HCT116 (cell line): ENCODE results near the gene FBXL17. TPM values are rescaled to one million over a fixed set of nuclear protein-coding genes. Genes with fewer than 3 reads are reported as not detected.

Source experiments
- ATAC-seq: fragments of 200-7000 bp; cut with Tn5 transposase; 2 replicates; pipeline ENCODE4 v1.9.1; 2020; ENCODE audit warnings: mild to moderate bottlenecking, moderate library complexity
- BruUV-seq: library from RNA; stranded (reverse); fragments of 400-500 nt; replicated peaks from 2 replicates; lab custom pipeline; 2021; lab: Mats Ljungman, UMichigan
- CTCF ChIA-PET: fragments of 300-600 bp; sonication (Branson Sonifier 250); formaldehyde crosslinking; loops from one replicate; lab custom pipeline; 2021; ENCODE audit warnings: antibody characterized with exemption; lab: Charles Lee
- POLR2A ChIA-PET: fragments of 300-600, 350-600 bp; sonication (Branson Sonifier 250); formaldehyde crosslinking; loops from one replicate; lab custom pipeline; 2021; ENCODE audit warnings: antibody characterized with exemption; lab: Charles Lee
- RAD21 ChIA-PET, 2 experiments: fragments of 300-600 bp; sonication (Branson Sonifier 250); formaldehyde crosslinking; loops; one replicate each; lab custom pipeline; 2023; ENCODE audit warnings: low total read pairs in 2 of 2; ENCODE audit not compliant: uncharacterized antibody in 2 of 2, unreplicated experiment in 2 of 2, low non-redundant PET in 1 of 2; lab: Charles Lee
- DNase-seq: peaks from one replicate; pipeline ENCODE4 v3.0.0-alpha.2; 2010; ENCODE audit warnings: low read depth, low spot score
- H2AFZ ChIP-seq: fragments of 200-600 bp; shearing (Covaris generic), sonication (generic); 2 replicates; pipeline ENCODE4 v1.6.1; 2017; ENCODE audit warnings: low read depth, mixed run types, mixed read lengths, antibody characterized with exemption, low read length; ENCODE audit not compliant: poor library complexity, severe bottlenecking
- H3K27ac ChIP-seq: 2 replicates; pipeline ENCODE4 v1.5.1; 2012; ENCODE audit warnings: low read depth, low read length
- H3K27me3 ChIP-seq: fragments of 200-600 bp; sonication (generic); 2 replicates; pipeline ENCODE4 v1.6.1; 2016; ENCODE audit warnings: mixed run types, low read length, mixed read lengths; ENCODE audit not compliant: insufficient read depth
- H3K36me3 ChIP-seq, 2 experiments: fragments of 200-500 bp in 1 of 2; fragments of 200-600 bp in 1 of 2; sonication (Bioruptor generic) in 1 of 2; sonication (generic) in 1 of 2; 2 replicates each; pipeline versions ENCODE4 v1.5.1 to v1.6.1; 2014 to 2016; ENCODE audit warnings: low read length in 2 of 2, inconsistent platforms in 1 of 2, mixed read lengths in 1 of 2, mixed run types in 1 of 2; ENCODE audit not compliant: insufficient read depth in 2 of 2, control insufficient read depth in 1 of 2
- H3K4me1 ChIP-seq, 2 experiments: fragments of 200-600 bp in 1 of 2; sonication (generic) in 1 of 2; 2 replicates each; pipeline versions ENCODE4 v1.5.1 to v1.6.1; 2012 to 2017; ENCODE audit warnings: low read length in 2 of 2, inconsistent platforms in 1 of 2, mild to moderate bottlenecking in 1 of 2, mixed read lengths in 1 of 2, mixed run types in 1 of 2, moderate library complexity in 1 of 2; ENCODE audit not compliant: insufficient read depth in 2 of 2, control insufficient read depth in 1 of 2
- H3K4me2 ChIP-seq: fragments of 200-600 bp; sonication (generic); 2 replicates; pipeline ENCODE4 v1.6.1; 2017; ENCODE audit warnings: mixed run types, low read length, mixed read lengths
- H3K4me3 ChIP-seq, 2 experiments: fragments of 200-600 bp in 1 of 2; sonication (generic) in 1 of 2; replicated peaks in 1 of 2; 2 replicates each; pipeline ENCODE4 v1.5.1; 2011 to 2016; ENCODE audit warnings: low read length in 2 of 2, control low read depth in 1 of 2, low read depth in 1 of 2, mild to moderate bottlenecking in 1 of 2, mixed read lengths in 1 of 2, mixed run types in 1 of 2
- H3K79me2 ChIP-seq: fragments of 200-600 bp; sonication (generic); 2 replicates; pipeline ENCODE4 v1.6.1; 2017; ENCODE audit warnings: mild to moderate bottlenecking, mixed run types, low read length, moderate library complexity, mixed read lengths; ENCODE audit not compliant: insufficient read depth
- H3K9ac ChIP-seq: fragments of 200-600 bp; sonication (generic); 2 replicates; pipeline ENCODE4 v1.6.1; 2016; ENCODE audit warnings: low read length, mixed read lengths
- H3K9me2 ChIP-seq: fragments of 200-600 bp; sonication (generic), shearing (Covaris generic); 2 replicates; pipeline ENCODE4 v1.6.1; 2017; ENCODE audit warnings: mixed run types, mild to moderate bottlenecking, moderate library complexity; ENCODE audit not compliant: insufficient read depth
- H3K9me3 ChIP-seq, 2 experiments: fragments of 200-500 bp in 1 of 2; fragments of 200-600 bp in 1 of 2; sonication (Bioruptor generic) in 1 of 2; sonication (generic) in 1 of 2; 2 replicates each; pipeline ENCODE4 v1.6.1; 2014 to 2017; ENCODE audit warnings: low read length in 2 of 2, mixed read lengths in 2 of 2, inconsistent platforms in 1 of 2, low read depth in 1 of 2, mild to moderate bottlenecking in 1 of 2, mixed run types in 1 of 2, moderate library complexity in 1 of 2; ENCODE audit not compliant: control insufficient read depth in 1 of 2, insufficient read depth in 1 of 2
- H4K20me1 ChIP-seq: fragments of 200-600 bp; sonication (generic), shearing (Covaris generic); 2 replicates; pipeline ENCODE4 v1.6.1; 2017; ENCODE audit warnings: mixed run types, mild to moderate bottlenecking, moderate library complexity; ENCODE audit not compliant: insufficient read depth
- CBX3 ChIP-seq: IDR thresholded peaks from 2 replicates; pipeline ENCODE4 v1.6.1; 2012; ENCODE audit warnings: low read depth
- CEBPB ChIP-seq: IDR thresholded peaks from 2 replicates; pipeline ENCODE4 v1.6.1; 2012; ENCODE audit warnings: low read depth
- EGR1 ChIP-seq: IDR thresholded peaks from 2 replicates; pipeline ENCODE4 v1.6.1; 2012; ENCODE audit warnings: low read depth
- EZH2 ChIP-seq: fragments of 200-600 bp; sonication (generic); IDR thresholded peaks from 2 replicates; pipeline ENCODE4 v1.6.1; 2017; ENCODE audit warnings: antibody characterized with exemption, mixed run types
- EZH2phosphoT487 ChIP-seq: fragments of 200-600 bp; IDR thresholded peaks from 2 replicates; pipeline ENCODE4 v1.6.1; 2018; ENCODE audit warnings: antibody characterized with exemption, borderline replicate concordance
- POLR2AphosphoS5 ChIP-seq: IDR thresholded peaks from 2 replicates; pipeline ENCODE4 v1.6.1; 2011; ENCODE audit warnings: mild to moderate bottlenecking, low read depth, low read length, moderate library complexity
- RAD21 ChIP-seq: IDR thresholded peaks from 2 replicates; pipeline ENCODE4 v1.6.1; 2012; ENCODE audit warnings: low read depth, mild to moderate bottlenecking
- SIN3A ChIP-seq: IDR thresholded peaks from 2 replicates; pipeline ENCODE4 v1.6.1; 2012; ENCODE audit warnings: low read depth
- SP1 ChIP-seq: IDR thresholded peaks from 2 replicates; pipeline ENCODE4 v1.6.1; 2012; ENCODE audit warnings: low read depth
- SRF ChIP-seq: IDR thresholded peaks from 2 replicates; pipeline ENCODE4 v1.6.1; 2012; ENCODE audit warnings: low read depth
- YY1 ChIP-seq: IDR thresholded peaks from 2 replicates; pipeline ENCODE4 v1.6.1; 2011; ENCODE audit warnings: low read length, low read depth, moderate library complexity, mild to moderate bottlenecking; ENCODE audit not compliant: insufficient replicate concordance; ENCODE audit errors: extremely low read depth
- intact Hi-C: fragments of 100-400 bp; cut with micrococcal nuclease; formaldehyde crosslinking; loops from 2 replicates; pipeline ENCODE4 v1.10.0; 2022
- total RNA-seq: library from RNA; stranded (reverse); gene quantifications from one replicate; pipeline ENCODE4 v1.2.1, GENCODE V29; 2021; ENCODE audit not compliant: unreplicated experiment
- TF ChIP-seq, protein P1 (sequence below), 3 experiments: fragments of 200-600 bp in 1 of 3; sonication (generic) in 1 of 3; IDR thresholded peaks in 2 of 3; conservative IDR thresholded peaks in 1 of 3; 2 replicates each; pipeline ENCODE4 v1.5.1; 2012 to 2017; ENCODE audit warnings: low read depth in 2 of 3, low read length in 2 of 3, antibody characterized with exemption in 1 of 3, borderline replicate concordance in 1 of 3, control low read depth in 1 of 3, mild to moderate bottlenecking in 1 of 3, mixed read lengths in 1 of 3, mixed run types in 1 of 3, moderate library complexity in 1 of 3; ENCODE audit not compliant: insufficient read depth in 1 of 3
- TF ChIP-seq, protein P2 (sequence below): IDR thresholded peaks from 2 replicates; pipeline ENCODE4 v1.6.1; 2011; ENCODE audit warnings: mild to moderate bottlenecking, low read length, moderate library complexity; ENCODE audit not compliant: insufficient replicate concordance; ENCODE audit errors: extremely low read depth

Gene FBXL17
- total RNA-seq, 1 experiment from 2014 or later, result 9.4 TPM

DNA sequence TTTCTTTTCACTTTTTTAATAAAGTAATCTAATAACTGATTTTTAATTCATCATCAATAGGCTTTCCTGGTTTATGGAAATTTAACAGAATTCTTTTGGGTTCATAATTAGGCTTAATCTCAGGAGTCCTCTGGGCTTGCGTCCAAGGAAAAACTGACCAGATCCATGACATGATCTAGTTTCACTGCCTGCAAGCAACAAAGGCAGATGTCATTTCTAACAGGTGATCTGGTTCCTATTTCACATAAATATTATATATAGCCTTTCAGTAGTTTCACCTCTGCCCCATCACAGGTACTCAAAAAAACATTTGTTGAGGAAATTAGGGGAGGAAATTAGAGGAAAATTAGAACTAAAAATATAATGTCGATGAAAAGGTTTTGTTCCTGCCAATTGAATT, 126.4 kb downstream of the FBXL17 start:
- intact Hi-C loops, result no loop called here
- Histone ChIP-seq H3K36me3 (no peaks in the 10 kb centered on the region), H2AFZ (no peak overlapping the region), H3K27ac (no peak overlapping the region), H3K9me3 (no peaks in the 10 kb centered on the region), H3K79me2 (no peaks in the 10 kb centered on the region), H3K9me2 (no peaks in the 10 kb centered on the region), H3K9ac (no peak overlapping the region), H3K27me3 (no peaks in the 10 kb centered on the region), H3K4me1 (no peaks in the 10 kb centered on the region), H4K20me1 (no peaks in the 10 kb centered on the region), H3K4me2 (no peak overlapping the region), H3K4me3 (no peak overlapping the region)
- DNase-seq (no peak), ATAC-seq (no peak)
- no TSS peak for BruUV-seq
- ChIA-PET RAD21 (no interaction called here), CTCF (no interaction called here), POLR2A (no interaction called here)
- TF ChIP-seq RAD21 (no peak), CBX3 (no peak), EGR1 (no peak), SRF (no peak), YY1 (no peak), CEBPB (no peak), SIN3A (no peak), SP1 (no peak)
- TF ChIP-seq, protein P1, sequence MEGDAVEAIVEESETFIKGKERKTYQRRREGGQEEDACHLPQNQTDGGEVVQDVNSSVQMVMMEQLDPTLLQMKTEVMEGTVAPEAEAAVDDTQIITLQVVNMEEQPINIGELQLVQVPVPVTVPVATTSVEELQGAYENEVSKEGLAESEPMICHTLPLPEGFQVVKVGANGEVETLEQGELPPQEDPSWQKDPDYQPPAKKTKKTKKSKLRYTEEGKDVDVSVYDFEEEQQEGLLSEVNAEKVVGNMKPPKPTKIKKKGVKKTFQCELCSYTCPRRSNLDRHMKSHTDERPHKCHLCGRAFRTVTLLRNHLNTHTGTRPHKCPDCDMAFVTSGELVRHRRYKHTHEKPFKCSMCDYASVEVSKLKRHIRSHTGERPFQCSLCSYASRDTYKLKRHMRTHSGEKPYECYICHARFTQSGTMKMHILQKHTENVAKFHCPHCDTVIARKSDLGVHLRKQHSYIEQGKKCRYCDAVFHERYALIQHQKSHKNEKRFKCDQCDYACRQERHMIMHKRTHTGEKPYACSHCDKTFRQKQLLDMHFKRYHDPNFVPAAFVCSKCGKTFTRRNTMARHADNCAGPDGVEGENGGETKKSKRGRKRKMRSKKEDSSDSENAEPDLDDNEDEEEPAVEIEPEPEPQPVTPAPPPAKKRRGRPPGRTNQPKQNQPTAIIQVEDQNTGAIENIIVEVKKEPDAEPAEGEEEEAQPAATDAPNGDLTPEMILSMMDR (IDR thresholded peaks at IDR 0.05 in 2 of 3, conservative IDR thresholded peaks at IDR 0.05 in 1 of 3; ENCODE audit: borderline replicate concordance in 1 of 3, insufficient read depth in 1 of 3, low read depth in 2 of 3, low read length in 2 of 3), result no peak

DNA sequence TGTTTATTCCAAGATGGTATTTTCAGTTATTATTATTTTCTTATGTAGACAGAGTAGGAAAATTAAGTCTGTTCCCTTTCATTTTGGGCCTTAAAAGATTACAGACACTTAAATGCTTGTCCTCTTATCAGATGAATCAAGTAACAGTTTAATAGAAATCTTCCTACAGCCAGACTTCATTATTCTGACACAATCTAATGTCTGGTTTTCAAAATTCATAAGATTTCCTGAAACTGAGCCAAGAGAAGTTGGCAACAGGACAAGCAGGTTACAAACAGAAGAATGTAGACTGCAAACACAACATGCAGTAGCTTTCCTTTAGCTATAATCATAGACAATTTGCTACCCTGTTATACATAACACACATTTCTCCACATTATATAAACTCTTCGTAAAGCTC, 130.5 kb downstream of the FBXL17 start:
- no peaks in the 10 kb centered on the region for H4K20me1 ChIP-seq
- DNase-seq (no peak), ATAC-seq (no peak)
- H3K36me3 ChIP-seq, result no peaks in the 10 kb centered on the region
- no peak overlapping the region for H3K9ac ChIP-seq
- TF ChIP-seq CBX3, result no peak
- TF ChIP-seq EZH2phosphoT487, result no peak
- TF ChIP-seq, protein P1 (IDR thresholded peaks at IDR 0.05 in 2 of 3, conservative IDR thresholded peaks at IDR 0.05 in 1 of 3; ENCODE audit: borderline replicate concordance in 1 of 3, insufficient read depth in 1 of 3, low read depth in 2 of 3, low read length in 2 of 3), result no peak
- no peak for TF ChIP-seq SRF
- no peak for TF ChIP-seq EZH2
- no peak for TF ChIP-seq POLR2AphosphoS5
- TF ChIP-seq, protein P2, sequence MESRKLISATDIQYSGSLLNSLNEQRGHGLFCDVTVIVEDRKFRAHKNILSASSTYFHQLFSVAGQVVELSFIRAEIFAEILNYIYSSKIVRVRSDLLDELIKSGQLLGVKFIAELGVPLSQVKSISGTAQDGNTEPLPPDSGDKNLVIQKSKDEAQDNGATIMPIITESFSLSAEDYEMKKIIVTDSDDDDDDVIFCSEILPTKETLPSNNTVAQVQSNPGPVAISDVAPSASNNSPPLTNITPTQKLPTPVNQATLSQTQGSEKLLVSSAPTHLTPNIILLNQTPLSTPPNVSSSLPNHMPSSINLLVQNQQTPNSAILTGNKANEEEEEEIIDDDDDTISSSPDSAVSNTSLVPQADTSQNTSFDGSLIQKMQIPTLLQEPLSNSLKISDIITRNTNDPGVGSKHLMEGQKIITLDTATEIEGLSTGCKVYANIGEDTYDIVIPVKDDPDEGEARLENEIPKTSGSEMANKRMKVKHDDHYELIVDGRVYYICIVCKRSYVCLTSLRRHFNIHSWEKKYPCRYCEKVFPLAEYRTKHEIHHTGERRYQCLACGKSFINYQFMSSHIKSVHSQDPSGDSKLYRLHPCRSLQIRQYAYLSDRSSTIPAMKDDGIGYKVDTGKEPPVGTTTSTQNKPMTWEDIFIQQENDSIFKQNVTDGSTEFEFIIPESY, result no peak
- no peaks in the 10 kb centered on the region for H3K27me3 ChIP-seq
- no peak overlapping the region for H3K27ac ChIP-seq
- CTCF ChIA-PET, result no interaction called here
- H2AFZ ChIP-seq, result no peak overlapping the region
- no peaks in the 10 kb centered on the region for H3K9me2 ChIP-seq
- no TSS peak for BruUV-seq
- H3K4me1 ChIP-seq, result no peaks in the 10 kb centered on the region
- no peaks in the 10 kb centered on the region for H3K79me2 ChIP-seq
- H3K4me2 ChIP-seq, result no peak overlapping the region
- POLR2A ChIA-PET, result no interaction called here
- no peaks in the 10 kb centered on the region for H3K9me3 ChIP-seq
- RAD21 ChIA-PET, result no interaction called here
- intact Hi-C loops, result no loop called here
- no peak overlapping the region for H3K4me3 ChIP-seq
